PC-3 (cell line): ENCODE measurements around the gene MAZ. TPM values are rescaled to one million over a fixed set of nuclear protein-coding genes. Genes with fewer than 3 reads are reported as not detected.

Source experiments
- ATAC-seq: fragments of 200-7000 bp; cut with Tn5 transposase; 2 replicates; pipeline ENCODE4 v1.9.1; 2020; ENCODE audit warnings: mild to moderate bottlenecking, moderate library complexity
- BruUV-seq: library from RNA; stranded (reverse); fragments of 400-500 nt; replicated peaks from 2 replicates; lab custom pipeline; 2021; lab: Mats Ljungman, UMichigan
- CTCF ChIA-PET: fragments of 300-600 bp; sonication (Branson Sonifier 250); formaldehyde crosslinking; loops from one replicate; lab custom pipeline; 2022; ENCODE audit warnings: antibody characterized with exemption; lab: Charles Lee
- POLR2A ChIA-PET: fragments of 300-600 bp; sonication (Branson Sonifier 250); formaldehyde crosslinking; loops from one replicate; lab custom pipeline; 2022; ENCODE audit warnings: antibody characterized with exemption; ENCODE audit not compliant: unreplicated experiment; lab: Charles Lee
- DNase-seq: peaks from one replicate; pipeline ENCODE4 v3.0.0-alpha.2; 2015
- H2AFZ ChIP-seq: fragments of 300-600 bp; sonication (generic); 2 replicates; pipeline ENCODE4 v1.6.0; 2016; ENCODE audit warnings: antibody characterized with exemption, low read length
- H3F3A ChIP-seq: fragments of 300-600 bp; sonication (generic); one replicate; pipeline ENCODE4 v1.6.0; 2017; ENCODE audit warnings: antibody characterized with exemption, low read length, control low read depth, mild to moderate bottlenecking; ENCODE audit not compliant: unreplicated experiment
- H3K27ac ChIP-seq: fragments of 300-600 bp; sonication (generic); 2 replicates; pipeline ENCODE4 v1.5.1; 2016; ENCODE audit warnings: mild to moderate bottlenecking, low read length
- H3K27me3 ChIP-seq: fragments of 300-600 bp; sonication (generic); 2 replicates; pipeline ENCODE4 v1.6.1; 2016; ENCODE audit warnings: low read length, mixed read lengths
- H3K36me3 ChIP-seq: fragments of 300-600 bp; sonication (generic); 2 replicates; pipeline ENCODE4 v1.6.1; 2016; ENCODE audit warnings: low read depth, mixed run types, low read length, mixed read lengths
- H3K4me1 ChIP-seq: fragments of 300-600 bp; sonication (generic); 2 replicates; pipeline ENCODE4 v1.5.1; 2016; ENCODE audit warnings: low read length; ENCODE audit not compliant: insufficient read depth
- H3K4me2 ChIP-seq: fragments of 300-600 bp; sonication (generic); 2 replicates; pipeline ENCODE4 v1.6.0; 2016; ENCODE audit warnings: low read length
- H3K4me3 ChIP-seq: fragments of 300-600 bp; sonication (generic); 2 replicates; pipeline ENCODE4 v1.5.1; 2016; ENCODE audit warnings: mild to moderate bottlenecking, low read length, mixed read lengths
- H3K79me2 ChIP-seq: fragments of 300-600 bp; sonication (generic); 2 replicates; pipeline ENCODE4 v1.6.1; 2017; ENCODE audit warnings: low read length, mixed read lengths
- H3K9ac ChIP-seq: fragments of 300-600 bp; sonication (generic); 2 replicates; pipeline ENCODE4 v1.6.0; 2016; ENCODE audit warnings: mild to moderate bottlenecking, low read length
- H3K9me2 ChIP-seq: fragments of 300-600 bp; sonication (generic); replicated peaks from 2 replicates; pipeline ENCODE4 v1.6.1; 2016; ENCODE audit warnings: mixed run types, low read length, mixed read lengths
- H3K9me3 ChIP-seq: fragments of 300-600 bp; sonication (generic); 2 replicates; pipeline ENCODE4 v1.6.1; 2016; ENCODE audit warnings: low read length, mixed read lengths
- H4K20me1 ChIP-seq: fragments of 300-600 bp; sonication (generic); 2 replicates; pipeline ENCODE4 v1.6.1; 2016; ENCODE audit warnings: low read length, mixed read lengths
- CTCF ChIP-seq: fragments of 300-600 bp; sonication (generic); conservative IDR thresholded peaks from 2 replicates; pipeline ENCODE4 v1.5.1; 2017; ENCODE audit warnings: antibody characterized with exemption, low read depth, mild to moderate bottlenecking, low read length
- EZH2 ChIP-seq: fragments of 300-600 bp; sonication (generic); IDR thresholded peaks from one replicate; pipeline ENCODE4 v1.6.1; 2017; ENCODE audit warnings: antibody characterized with exemption, mild to moderate bottlenecking, low read length; ENCODE audit not compliant: unreplicated experiment
- EZH2phosphoT487 ChIP-seq: fragments of 300-600 bp; sonication (generic); IDR thresholded peaks from 2 replicates; pipeline ENCODE4 v1.6.1; 2018; ENCODE audit warnings: mild to moderate bottlenecking, antibody characterized with exemption, low read length, borderline replicate concordance
- intact Hi-C: fragments of 100-400 bp; cut with micrococcal nuclease; formaldehyde crosslinking; loops from 2 replicates; pipeline ENCODE4 v1.9.0; 2023
- total RNA-seq: library from RNA; depleted of rRNA; stranded (reverse); fragments of >200 nt; gene quantifications from 2 replicates; pipeline ENCODE4 v1.2.3, GENCODE V29; 2014

MAZ gene
- total RNA-seq, 1 experiment from 2014 or later, result 279 TPM

- Histone ChIP-seq H3K9ac (no peak overlapping the region), H3K4me3 (peak overlapping the region; percentile 83), H3K36me3 (no peaks in the 10 kb centered on the region; the same call in 1 of the 2 replicates), H3K79me2 (peaks cover 35% of the 10 kb centered on the region), H3K27ac (peak overlapping the region; percentile 41), H3K27me3 (no peaks in the 10 kb centered on the region), H3K9me3 (no peaks in the 10 kb centered on the region), H3K4me2 (peak overlapping the region; percentile 97), H4K20me1 (0 out of 2 replicates have a peak, but pooled peaks cover 6% of the 10 kb centered on the region), H2AFZ (no peak overlapping the region), H3F3A (no peaks in the 10 kb centered on the region), H3K4me1 (peaks cover 35% of the 10 kb centered on the region), H3K9me2 (no peaks in the 10 kb centered on the region)
- CTCF ChIA-PET, result no interaction called here
- intact Hi-C loops, result loop anchor here (5.0 kb wide), 1 partner anchor 108 kb away; no protein-coding TSS in a partner anchor
- TF ChIP-seq CTCF, result no peak
- no peak for TF ChIP-seq EZH2
- no peak for TF ChIP-seq EZH2phosphoT487
- ATAC-seq, result no peak
- DNase-seq, result peak; percentile 17
- BruUV-seq, result no TSS peak
- POLR2A ChIA-PET, result no interaction called here
Observed at GRCh38 chr16:29809850-29810698, 3.7 kb downstream of the MAZ start.

GRCh38 chr16:29810699-29811169 is 4.4 kb downstream of the MAZ start:
- ChIA-PET POLR2A (no interaction called here), CTCF (no interaction called here)
- Histone ChIP-seq H3K27ac (peak overlapping the region; percentile 41), H3K79me2 (peaks cover 35% of the 10 kb centered on the region), H4K20me1 (0 out of 2 replicates have a peak, but pooled peaks cover 6% of the 10 kb centered on the region), H3K9me2 (no peaks in the 10 kb centered on the region), H3K4me3 (peak overlapping the region; percentile 83; the same call in 1 of the 2 replicates), H3F3A (no peaks in the 10 kb centered on the region), H3K4me1 (peaks cover 38% of the 10 kb centered on the region), H3K9me3 (no peaks in the 10 kb centered on the region), H3K4me2 (peak overlapping the region; percentile 97), H2AFZ (no peak overlapping the region), H3K27me3 (no peaks in the 10 kb centered on the region), H3K9ac (no peak overlapping the region), H3K36me3 (no peaks in the 10 kb centered on the region; the same call in 1 of the 2 replicates)
- intact Hi-C loops, result no loop called here
- TF ChIP-seq CTCF (no peak), EZH2 (no peak), EZH2phosphoT487 (no peak)
- DNase-seq (no peak), ATAC-seq (no peak)
- BruUV-seq, result TSS peak; percentile 80
